ENCODE data around the gene BCL2L12.

The BCL2L12 gene

DNA sequence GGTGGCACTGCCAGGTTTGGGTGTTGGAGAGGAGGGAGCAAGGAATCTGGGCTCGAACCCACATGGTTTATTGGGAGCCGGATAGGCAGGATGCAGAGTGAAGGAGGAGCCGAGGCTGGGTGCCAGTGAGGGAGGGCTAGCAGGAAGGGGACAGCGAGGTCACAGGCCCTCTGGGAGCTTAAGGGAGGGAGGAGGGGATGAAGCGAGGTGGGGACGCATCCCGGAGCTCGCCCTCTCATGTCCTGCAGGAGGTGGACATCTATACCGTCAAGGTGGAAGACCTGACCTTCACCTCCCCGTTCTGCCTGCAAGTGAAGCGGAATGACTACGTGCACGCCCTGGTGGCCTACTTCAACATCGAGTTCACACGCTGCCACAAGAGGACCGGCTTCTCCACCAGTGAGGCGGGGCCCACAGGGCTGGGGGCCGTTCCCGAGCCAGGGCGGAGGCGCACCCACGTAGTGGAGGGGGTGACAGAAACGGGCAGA, 20.2 kb downstream of the BCL2L12 start:
- DNase-seq (ENCODE audit: low read depth in 2 of 2) = no peak

- DNase-seq (ENCODE audit: low read depth in 2 of 2) = no peak
Observed at GRCh38 chr19:49686503-49687088, 20.9 kb downstream of the BCL2L12 start.

DNA sequence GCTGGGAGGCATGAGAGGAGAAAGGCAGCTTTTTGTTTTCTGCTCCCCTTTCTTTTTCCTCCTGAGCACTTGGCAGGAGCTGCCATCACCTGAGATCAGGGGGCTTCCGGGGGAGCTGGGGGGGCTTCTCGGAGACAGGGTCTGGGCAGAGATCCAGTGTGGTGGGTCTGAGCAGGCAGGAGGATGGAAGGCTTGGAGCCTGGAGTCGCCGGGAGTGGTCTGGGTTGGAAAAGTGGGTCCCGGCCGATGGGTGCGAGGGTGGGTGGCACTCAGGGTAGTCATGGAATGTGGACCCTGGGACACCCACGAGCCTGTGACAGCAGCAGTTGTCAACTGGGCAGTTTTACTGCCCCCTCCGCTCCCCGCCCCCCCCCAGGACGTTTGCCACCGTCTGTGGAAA, 21.4 kb downstream of the BCL2L12 start:
- DNase-seq (ENCODE audit: low read depth in 2 of 2) = no peak

- no peak for DNase-seq (ENCODE audit: low read depth in 2 of 2)
Observed at GRCh38 chr19:49687566-49688316, 22.0 kb downstream of the BCL2L12 start.

DNA sequence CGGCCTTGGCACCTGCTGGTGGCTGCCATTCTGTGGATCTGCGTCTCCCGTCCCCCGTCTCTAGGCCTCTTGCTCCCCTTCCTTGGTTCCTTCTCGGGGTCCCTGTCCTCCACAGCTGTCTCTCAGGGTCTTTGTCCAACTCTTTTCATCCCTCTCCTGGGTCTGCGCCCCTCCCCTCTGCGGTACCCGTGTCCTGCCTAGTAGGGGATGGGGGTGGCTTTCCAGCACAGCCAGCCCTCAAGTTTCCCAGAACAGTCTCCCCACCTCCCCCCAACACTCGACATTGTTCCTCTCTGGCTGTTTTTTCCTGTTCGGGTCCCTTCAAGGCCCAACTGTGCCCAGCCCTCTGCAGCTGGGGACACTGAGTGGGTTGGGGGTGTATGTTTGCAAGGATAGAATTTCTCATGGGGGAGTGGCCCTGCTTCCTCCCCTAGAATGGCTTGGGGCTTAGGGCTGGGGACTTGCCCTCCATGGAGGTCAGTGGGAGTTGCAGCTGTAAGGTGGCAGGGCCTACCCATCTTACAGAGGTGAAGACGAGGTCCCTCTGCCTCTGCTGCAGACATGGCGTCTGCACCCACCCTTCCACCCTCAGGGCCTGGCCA, 22.9 kb downstream of the BCL2L12 start:
- no peak for DNase-seq (ENCODE audit: low read depth in 2 of 2)

DNA sequence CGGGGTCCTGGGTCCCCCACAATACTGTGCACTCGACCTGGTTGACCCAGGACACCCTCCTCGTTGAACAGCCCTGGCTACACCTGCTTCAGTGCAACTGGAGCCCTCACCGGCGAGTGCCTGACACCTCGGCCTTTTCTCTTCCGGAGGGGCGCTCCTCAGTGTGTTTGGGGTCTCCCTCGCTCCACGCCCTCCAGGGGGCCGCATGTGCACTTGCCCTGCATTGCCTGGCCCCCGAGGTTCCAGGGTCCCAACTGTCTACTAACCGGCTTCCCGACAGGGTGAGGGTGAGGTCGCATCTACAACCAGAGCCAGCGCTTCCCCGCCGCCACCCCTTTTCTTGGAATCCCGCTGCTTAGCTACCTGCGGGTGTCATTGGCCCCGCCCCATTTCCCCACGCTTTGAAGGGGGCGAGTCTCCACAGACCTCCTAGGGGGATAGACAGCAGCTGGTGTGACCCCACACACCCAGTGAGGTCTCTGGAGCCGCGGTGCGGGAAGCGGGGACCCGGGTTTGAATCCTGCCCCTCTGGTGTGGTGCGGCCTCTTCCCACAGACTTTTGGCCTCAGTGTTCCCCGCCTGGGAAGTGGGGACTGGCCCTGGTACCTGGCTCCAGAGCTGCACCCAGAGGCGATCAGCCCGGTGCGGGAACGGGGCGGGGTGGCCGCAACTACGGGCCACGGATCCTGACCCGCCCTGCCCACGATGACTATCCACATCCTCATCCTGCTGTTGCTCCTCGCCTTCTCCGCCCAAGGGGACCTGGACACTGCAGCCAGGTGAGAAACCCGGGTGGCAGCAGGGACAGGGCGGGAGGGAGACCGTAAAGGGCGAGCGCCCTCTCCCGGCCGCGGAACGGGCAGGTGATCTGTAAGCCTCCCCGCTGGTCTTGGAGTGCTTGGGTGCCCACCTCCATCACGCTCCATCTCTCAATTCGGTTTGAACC, 23.7 kb downstream of the BCL2L12 start, which contains the start of gene ADM5:
ADM5 (plus strand) TSS at position 462 of the 946 bp plus-strand sequence; CDS start at position 706, 244 bp downstream.
- no peak for DNase-seq (ENCODE audit: low read depth in 2 of 2)

- no peak for DNase-seq (ENCODE audit: low read depth in 2 of 2)
Observed at GRCh38 chr19:49690079-49690655, 24.4 kb downstream of the BCL2L12 start.

DNA sequence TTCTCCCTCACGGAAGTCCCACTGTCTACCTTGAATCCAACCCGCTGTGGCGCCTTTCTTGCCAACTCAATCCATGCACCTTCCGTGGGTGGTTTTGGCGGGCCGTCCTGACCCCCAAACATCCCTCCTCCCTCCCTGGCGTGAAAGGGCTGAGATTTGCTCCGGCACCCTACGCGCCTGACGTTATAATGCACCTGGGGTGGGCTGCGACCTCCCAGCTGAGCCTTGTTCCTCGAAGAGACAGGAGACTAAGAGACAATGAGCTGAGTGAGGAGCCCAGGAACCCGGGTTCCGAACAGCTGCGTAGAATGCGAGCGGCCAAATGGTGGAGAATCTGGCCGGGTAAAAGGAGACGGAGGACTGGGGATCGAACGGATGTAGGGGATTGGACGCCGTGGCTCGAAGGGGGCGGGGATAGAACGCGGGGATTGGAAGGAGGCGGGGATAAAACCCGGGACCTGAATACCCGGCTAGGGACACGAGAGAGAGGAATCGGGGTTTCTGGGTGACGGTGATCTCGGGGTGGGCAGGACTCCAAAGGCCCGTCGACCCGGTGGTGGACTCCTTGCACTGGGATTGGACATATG, 25.0 kb downstream of the BCL2L12 start, which contains the start of gene CPT1C:
CPT1C (plus strand) TSS at position 461 of the 587 bp plus-strand sequence. CDS start 1,137 bp downstream, outside the sequence.
- peak; percentile 69 to 71 for DNase-seq (ENCODE audit: low read depth in 2 of 2)

GRCh38 chr19:49691243-49692146, 25.8 kb downstream of the BCL2L12 start:
- peak; percentile 66 to 67 for DNase-seq (ENCODE audit: low read depth in 2 of 2)

DNA sequence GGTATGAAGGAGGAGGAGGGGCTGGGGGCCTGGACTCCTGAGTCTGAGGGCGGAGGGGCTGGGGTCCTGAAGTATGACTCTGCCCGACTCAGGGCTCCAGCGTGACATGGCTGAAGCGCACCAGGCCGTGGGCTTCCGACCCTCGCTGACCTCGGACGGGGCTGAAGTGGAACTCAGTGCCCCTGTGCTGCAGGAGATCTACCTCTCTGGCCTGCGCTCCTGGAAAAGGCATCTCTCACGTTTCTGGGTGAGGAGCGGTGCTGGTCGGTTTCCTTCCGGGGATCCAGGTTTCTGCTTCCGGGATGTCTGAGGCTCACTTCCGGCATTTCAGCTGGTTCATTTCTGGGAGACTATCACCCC, 26.4 kb downstream of the BCL2L12 start:
- DNase-seq (ENCODE audit: low read depth in 2 of 2) = no peak

DNA sequence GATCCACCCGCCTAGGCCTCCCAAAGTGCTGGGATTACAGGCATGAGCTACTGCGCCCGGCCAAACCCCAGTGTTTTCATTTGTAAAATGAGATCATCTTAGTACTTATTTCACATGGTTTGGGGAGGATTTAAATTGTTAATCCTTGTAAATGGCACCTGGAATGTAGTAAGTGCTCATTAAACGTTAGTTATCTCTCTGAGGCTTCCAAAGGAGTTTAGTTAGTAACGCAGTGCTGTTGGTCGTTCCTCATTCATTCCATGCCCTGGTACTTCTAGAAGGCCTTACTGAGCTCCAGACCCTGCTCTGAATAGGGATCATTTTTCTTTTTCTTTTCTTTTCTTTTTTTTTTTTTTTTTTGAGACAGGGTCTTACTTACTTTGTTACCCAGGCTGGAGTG, 30.4 kb downstream of the BCL2L12 start:
- no peak for DNase-seq (ENCODE audit: low read depth in 2 of 2)

DNA sequence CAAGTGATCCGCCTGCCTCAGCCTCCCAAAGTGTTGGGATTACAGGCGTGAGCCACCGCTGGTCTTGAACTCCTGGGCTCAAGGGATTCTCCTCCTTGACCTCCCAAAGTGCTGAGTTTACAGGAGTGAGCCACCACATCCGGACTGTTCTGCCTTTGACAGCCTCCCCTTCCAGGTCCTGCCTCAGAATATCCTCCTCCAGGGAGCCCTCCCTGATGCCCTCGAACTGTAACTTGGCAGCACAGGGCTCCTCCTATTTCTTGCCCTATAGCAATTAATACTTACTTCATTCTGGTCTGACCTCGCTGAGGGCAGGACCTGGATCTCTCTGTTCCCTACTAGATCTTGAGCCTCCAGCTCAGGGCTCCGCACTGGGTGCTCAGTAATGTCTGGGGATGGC, 31.1 kb downstream of the BCL2L12 start:
- DNase-seq (ENCODE audit: low read depth in 2 of 2) = no peak

GRCh38 chr19:49699364-49699763, 33.6 kb downstream of the BCL2L12 start:
- no peak for DNase-seq (ENCODE audit: low read depth in 2 of 2)

GRCh38 chr19:49700563-49700962, 34.8 kb downstream of the BCL2L12 start:
- DNase-seq (ENCODE audit: low read depth in 2 of 2) = no peak

DNA sequence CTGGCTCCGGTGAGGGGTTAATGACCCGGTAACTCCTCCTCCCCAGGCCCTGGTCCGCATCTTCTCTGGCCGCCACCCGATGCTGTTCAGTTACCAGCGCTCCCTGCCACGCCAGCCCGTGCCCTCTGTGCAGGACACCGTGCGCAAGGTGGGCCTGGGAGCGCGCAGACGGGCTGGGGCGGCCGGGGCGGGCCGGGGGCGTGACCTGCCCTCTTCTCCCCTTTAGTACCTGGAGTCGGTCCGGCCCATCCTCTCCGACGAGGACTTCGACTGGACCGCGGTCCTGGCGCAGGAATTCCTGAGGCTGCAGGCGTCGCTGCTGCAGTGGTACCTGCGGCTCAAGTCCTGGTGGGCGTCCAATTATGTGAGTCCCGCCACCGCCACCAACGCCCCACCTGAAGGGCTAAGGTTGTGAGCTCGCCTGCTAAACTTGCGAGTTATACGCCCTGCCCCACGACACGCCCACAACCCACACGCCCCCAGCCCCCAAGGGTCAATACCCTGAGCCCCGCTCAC, 35.6 kb downstream of the BCL2L12 start:
- DNase-seq (ENCODE audit: low read depth in 2 of 2) = no peak

DNA sequence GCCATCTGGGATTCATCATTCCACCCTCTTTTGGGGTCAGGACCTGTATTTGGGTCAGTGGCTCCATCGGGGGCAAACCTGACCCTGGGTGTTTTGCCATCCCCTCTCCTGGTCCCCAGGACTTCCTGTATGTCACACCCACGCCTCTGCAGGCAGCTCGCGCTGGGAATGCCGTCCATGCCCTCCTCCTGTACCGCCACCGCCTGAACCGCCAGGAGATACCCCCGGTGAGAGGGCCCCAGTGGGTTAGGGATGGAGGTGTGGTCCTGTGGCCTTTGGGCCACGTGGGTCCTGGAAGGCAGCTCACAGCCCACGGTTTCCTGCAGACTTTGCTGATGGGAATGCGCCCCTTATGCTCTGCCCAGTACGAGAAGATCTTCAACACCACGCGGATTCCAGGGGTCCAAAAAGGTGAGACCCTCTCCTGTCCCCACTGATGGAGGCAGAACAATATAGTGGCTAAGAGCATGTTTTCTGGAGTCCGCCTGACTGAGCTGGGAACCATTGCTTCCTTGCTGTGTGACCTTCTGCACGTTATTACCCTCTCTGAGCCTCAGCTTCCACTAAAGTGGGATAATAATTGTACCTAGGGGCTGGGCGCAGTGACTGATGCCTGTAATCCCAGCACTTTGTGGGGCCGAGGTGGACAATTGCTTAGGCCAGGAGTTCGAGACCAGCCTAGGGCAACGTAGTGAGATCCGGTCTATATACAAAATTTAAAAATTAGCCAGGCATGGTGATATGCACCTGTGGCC, 39.3 kb downstream of the BCL2L12 start:
- DNase-seq (ENCODE audit: low read depth in 2 of 2) = no peak

- no peak for DNase-seq (ENCODE audit: low read depth in 2 of 2)
Observed at GRCh38 chr19:49705919-49706318, 40.2 kb downstream of the BCL2L12 start.

- no peak for DNase-seq (ENCODE audit: low read depth in 2 of 2)
Observed at GRCh38 chr19:49710372-49710951, 44.7 kb downstream of the BCL2L12 start.
